HS-27A (cell line): ENCODE results near the gene KCTD1.

Experiments
- DNase-seq: peaks from one replicate; pipeline ENCODE4 v3.0.0-alpha.2; 2012; ENCODE audit warnings: low read depth, missing footprints

Gene KCTD1

GRCh38 chr18:26549263-26550094 is 1.1 kb upstream of the KCTD1 start:
- no peak for DNase-seq

- DNase-seq = no peak
Measured at GRCh38 chr18:26547646-26548414, 523 bp downstream of the KCTD1 start.

GRCh38 chr18:26546875-26547645 is 1.3 kb downstream of the KCTD1 start:
- no peak for DNase-seq

GRCh38 chr18:26546170-26546874 is 2.0 kb downstream of the KCTD1 start:
- DNase-seq = no peak

GRCh38 chr18:26545335-26546123 is 2.8 kb downstream of the KCTD1 start:
- no peak for DNase-seq

- DNase-seq = no peak
Measured at GRCh38 chr18:26544451-26544850, 3.9 kb downstream of the KCTD1 start.

GRCh38 chr18:26543373-26543772 is 5.0 kb downstream of the KCTD1 start:
- DNase-seq = no peak

GRCh38 chr18:26540043-26540628 is 8.2 kb downstream of the KCTD1 start:
- DNase-seq = no peak

GRCh38 chr18:26538524-26538923 is 9.8 kb downstream of the KCTD1 start:
- DNase-seq = no peak

GRCh38 chr18:26536664-26537063 is 11.7 kb downstream of the KCTD1 start:
- DNase-seq = no peak

GRCh38 chr18:26536032-26536431 is 12.3 kb downstream of the KCTD1 start:
- DNase-seq = no peak

GRCh38 chr18:26535630-26536029 is 12.7 kb downstream of the KCTD1 start:
- no peak for DNase-seq

GRCh38 chr18:26532367-26533340 is 15.7 kb downstream of the KCTD1 start:
- DNase-seq = no peak

- no peak for DNase-seq
Measured at GRCh38 chr18:26531605-26532298, 16.6 kb downstream of the KCTD1 start.

GRCh38 chr18:26526966-26527234 is 21.5 kb downstream of the KCTD1 start:
- DNase-seq = no peak

GRCh38 chr18:26526128-26526965 is 22.0 kb downstream of the KCTD1 start:
- no peak for DNase-seq

GRCh38 chr18:26524504-26525351 is 23.6 kb downstream of the KCTD1 start:
- DNase-seq = no peak
